ENCODE data around the gene NFATC2.

GRCh38 chr20:51337126-51337805 is 205.3 kb downstream of the NFATC2 start:
- TF ChIP-seq CTCF (IDR thresholded peaks at IDR 0.05) (no peak), POLR2A (IDR thresholded peaks at IDR 0.05) (no peak)
